ENCODE measurements around the gene CNOT3. TPM values are rescaled to one million over a fixed set of nuclear protein-coding genes. Genes with fewer than 3 reads are reported as not detected.

The CNOT3 gene
- total and polyA plus RNA-seq, 2 of the 13 experiments (the other 11 are each of a cell fraction or from before 2014, with no cell fraction given), result 4.3 to 5.8 TPM

DNA sequence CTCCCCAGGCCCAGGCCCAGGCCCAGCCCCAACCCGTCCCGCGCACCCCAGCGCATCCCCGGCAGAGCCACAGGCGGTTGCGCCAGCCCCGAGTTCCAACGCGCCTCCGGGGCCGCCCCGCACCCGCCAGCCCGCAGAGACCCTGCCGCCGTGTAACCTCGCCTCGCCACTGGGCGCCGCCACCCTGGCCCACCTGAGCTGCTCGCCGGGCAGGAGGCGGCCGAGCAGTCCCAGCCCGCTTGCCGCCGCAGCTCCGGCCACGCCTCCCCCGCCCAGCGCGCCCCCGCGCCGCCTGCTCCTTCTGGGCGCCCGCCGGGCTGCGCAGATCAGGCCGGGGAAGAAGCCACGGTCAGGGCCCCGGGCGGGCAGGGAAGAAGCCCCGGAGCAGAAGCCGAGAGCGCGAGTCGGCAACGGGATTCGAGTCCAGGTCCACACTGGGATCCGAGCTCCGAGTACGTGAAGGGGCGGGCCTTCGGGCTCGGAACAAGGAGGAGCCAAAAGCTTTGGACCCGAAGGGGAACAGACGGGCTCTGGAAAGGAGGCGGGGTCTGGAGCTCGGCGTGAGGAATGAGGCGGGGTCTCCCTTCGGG is 51.7 kb downstream of the CNOT3 start, which contains the start of gene MBOAT7 (continued):
- TF ChIP-seq ARID5B (CRISPR knock-in tag; IDR thresholded peaks at IDR 0.05), result 0 out of 2 replicates have a peak, but pooled peaks have one; percentile 22

DNA sequence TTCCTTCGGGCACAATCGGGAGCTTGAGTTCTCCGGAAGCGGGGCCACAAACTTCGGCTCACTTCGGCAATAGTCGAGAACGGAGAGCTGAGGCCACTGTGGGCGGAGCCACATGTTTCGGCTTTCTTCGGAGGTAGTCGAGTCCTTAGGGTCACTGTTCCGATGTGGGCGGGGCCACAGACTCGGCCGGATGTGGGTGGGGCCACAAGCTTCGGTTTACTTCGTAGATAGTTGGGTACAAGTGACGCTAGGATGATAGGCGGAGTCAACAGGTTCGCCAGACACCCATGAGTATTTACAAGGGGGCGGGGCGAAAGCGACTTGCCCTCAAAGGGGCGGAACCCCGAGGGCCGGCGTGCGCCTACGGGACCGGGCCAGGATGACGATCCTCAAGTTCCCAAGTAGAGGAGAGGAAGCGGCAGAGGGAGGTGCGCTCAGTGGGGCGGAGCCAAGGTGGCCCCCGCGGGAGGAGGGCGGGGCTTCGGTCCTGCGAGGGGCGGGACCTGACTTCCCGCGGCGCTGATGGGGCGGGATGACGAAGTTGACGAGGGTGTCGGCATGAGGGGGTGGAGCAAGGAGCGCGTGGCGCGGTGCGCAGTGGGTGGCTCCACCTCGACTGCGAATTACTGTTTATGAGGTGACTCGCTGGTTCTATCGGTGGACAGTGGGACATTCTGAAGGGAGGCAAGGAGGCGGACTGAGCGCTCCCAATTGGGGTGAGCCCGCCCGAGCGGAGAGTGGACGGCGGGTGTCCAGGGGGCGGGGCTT is 52.4 kb downstream of the CNOT3 start:
- peak overlapping the region; percentile 96 for H3K27ac ChIP-seq (ENCODE audit: extremely low read length, insufficient read depth, low read length)
- H2AFZ ChIP-seq (ENCODE audit: low read length), result no peak overlapping the region
- peak; percentile 100 for DNase-seq (ENCODE audit: low spot score)
- ChIA-PET CTCF (ENCODE audit: low intra/inter-chr PET ratio, low total read pairs) (interaction anchor here (2.0 kb wide), 1 partner anchor 41 kb away, joined by 7 read pairs; no protein-coding TSS in a partner anchor), POLR2A (interaction anchor here (0.6 to 4.9 kb wide), 28 partner anchors 12 to 1465 kb away, joined by 3 to 306 read pairs (median 4); partner anchors contain the start of genes CNOT3, LENG1, LENG9 and MYADM)
- peak overlapping the region; percentile 92 for H3K9ac ChIP-seq (ENCODE audit: insufficient read depth, low read depth, low read length)
- H4K20me1 ChIP-seq (ENCODE audit: insufficient read depth, low read length), result no peaks in the 10 kb centered on the region
- ATAC-seq, result peak; percentile 66
- BruUV-seq (replicated peaks), result no TSS peak
- 2% methylated on average over 41 of the region's 65 CpGs for WGBS (ENCODE audit: low lambda C conversion rate)
- H3K4me1 ChIP-seq (ENCODE audit: insufficient read depth, low read length), result peaks cover 40% of the 10 kb centered on the region
- H3K79me2 ChIP-seq (ENCODE audit: insufficient read depth, low read length), result peaks cover 28% of the 10 kb centered on the region
- no peaks in the 10 kb centered on the region for H3K27me3 ChIP-seq (ENCODE audit: control insufficient read depth in 1 of 2, insufficient read depth in 2 of 2, low read length in 2 of 2)
- peak overlapping the region; percentile 73 to 88 (median 74) for H3K4me3 ChIP-seq (replicated peaks in 1 of 3; ENCODE audit: insufficient read depth in 1 of 3, low read depth in 2 of 3, low read length in 3 of 3)
- intact Hi-C loops (cut with micrococcal nuclease; ENCODE audit: unreplicated experiment) (loop anchor here (2.0 to 5.0 kb wide), 2 partner anchors 21 to 42 kb away; no protein-coding TSS in a partner anchor), in situ Hi-C loops (cut with HindIII; ENCODE audit: extremely low pct_ligation_motif_present, low pct_unique_long_range_greater_than_20kb) (no loop called here)
- H3K4me2 ChIP-seq (ENCODE audit: low read depth, low read length), result peak overlapping the region; percentile 95
- FAIRE-seq, result peak; percentile 99
- no peaks in the 10 kb centered on the region for H3K9me3 ChIP-seq (ENCODE audit: low read length)
- peaks cover 6 to 25% of the 10 kb centered on the region in 2 experiments; a peak in 4 of 5 replicates for H3K36me3 ChIP-seq (replicated peaks in 1 of 2; ENCODE audit: control insufficient read depth in 1 of 2, insufficient read depth in 2 of 2, low read length in 2 of 2)
- TF ChIP-seq KLF6 (CRISPR knock-in tag; IDR thresholded peaks at IDR 0.05) (no peak), ZNF776 (CRISPR knock-in tag; IDR thresholded peaks at IDR 0.05) (no peak), ZNF264 (CRISPR knock-in tag; IDR thresholded peaks at IDR 0.05) (no peak), TP53 (CRISPR knock-in tag; conservative IDR thresholded peaks at IDR 0.05) (no peak), RERE (CRISPR knock-in tag; IDR thresholded peaks at IDR 0.05; ENCODE audit: low read depth) (no peak), ZXDC (CRISPR knock-in tag; IDR thresholded peaks at IDR 0.05) (no peak), ZNF75D (CRISPR knock-in tag; IDR thresholded peaks at IDR 0.05; ENCODE audit: borderline replicate concordance) (no peak)

Data from HepG2 (cell line).